Adipocyte (in vitro differentiated cells): Measurements from ENCODE around the gene RNF227.

Source experiments
- DNase-seq: peaks from one replicate; pipeline ENCODE4 v3.0.0-alpha.2; 2015; ENCODE audit warnings: low read depth
- H3K27me3 ChIP-seq: replicated peaks from 2 replicates; pipeline ENCODE4 v1.7.0; 2013; ENCODE audit warnings: mild to moderate bottlenecking, low read length, moderate library complexity; ENCODE audit not compliant: control insufficient read depth, insufficient read depth
- H3K36me3 ChIP-seq: 2 replicates; pipeline ENCODE4 v1.7.0; 2013; ENCODE audit warnings: low read length, mild to moderate bottlenecking, moderate library complexity; ENCODE audit not compliant: control insufficient read depth, insufficient read depth, severe bottlenecking
- H3K4me1 ChIP-seq: 2 replicates; pipeline ENCODE4 v1.7.0; 2013; ENCODE audit warnings: mild to moderate bottlenecking, low read length, moderate library complexity; ENCODE audit not compliant: control insufficient read depth, insufficient read depth
- H3K4me3 ChIP-seq: 2 replicates; pipeline ENCODE4 v1.7.0; 2013; ENCODE audit warnings: mild to moderate bottlenecking, low read length, moderate library complexity
- H3K9ac ChIP-seq: 2 replicates; pipeline ENCODE4 v1.7.0; 2013; ENCODE audit warnings: mild to moderate bottlenecking, low read length, moderate library complexity
- H3K9me3 ChIP-seq: 2 replicates; pipeline ENCODE4 v1.7.0; 2013; ENCODE audit warnings: mild to moderate bottlenecking, low read length, moderate library complexity; ENCODE audit not compliant: control insufficient read depth

Gene RNF227

DNA sequence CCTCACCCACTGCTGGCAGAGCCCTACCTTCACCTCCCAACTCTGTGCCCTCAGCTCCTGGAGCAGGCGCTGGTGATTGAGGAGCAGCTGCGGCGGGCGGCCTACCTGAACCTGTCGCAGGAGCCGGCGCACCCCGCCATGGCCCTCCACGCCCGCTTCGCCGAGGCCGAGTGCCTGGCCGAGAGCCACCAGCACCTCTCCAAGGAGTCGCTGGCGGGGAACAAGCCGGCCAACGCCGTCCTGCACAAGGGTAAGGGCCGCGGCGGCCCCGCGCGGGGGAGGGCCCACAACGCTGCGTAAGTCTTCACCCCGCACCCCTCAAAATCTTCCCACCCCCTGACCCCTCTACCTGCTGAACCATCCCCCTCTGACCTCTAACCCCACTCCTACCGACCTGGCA lies 7.0 kb downstream of the RNF227 start:
- Histone ChIP-seq H3K9me3 (no peaks in the 10 kb centered on the region), H3K4me3 (no peak overlapping the region), H3K27me3 (no peaks in the 10 kb centered on the region), H3K36me3 (peaks cover 77% of the 10 kb centered on the region), H3K4me1 (no peaks in the 10 kb centered on the region), H3K9ac (no peak overlapping the region)
- DNase-seq: no peak

GRCh38 chr17:7903154-7904103 lies 12.7 kb downstream of the RNF227 start:
- peaks cover 93% of the 10 kb centered on the region for H3K36me3 ChIP-seq
- H3K4me3 ChIP-seq: no peak overlapping the region
- H3K9ac ChIP-seq: no peak overlapping the region
- no peak for DNase-seq
- no peaks in the 10 kb centered on the region for H3K4me1 ChIP-seq
- no peaks in the 10 kb centered on the region for H3K9me3 ChIP-seq
- H3K27me3 ChIP-seq: no peaks in the 10 kb centered on the region

- Histone ChIP-seq H3K4me3 (no peak overlapping the region), H3K36me3 (peaks cover 76% of the 10 kb centered on the region)
- DNase-seq: peak; percentile 39
These were observed 18.3 kb downstream of the RNF227 start for GRCh38 chr17:7897773-7898172.

DNA sequence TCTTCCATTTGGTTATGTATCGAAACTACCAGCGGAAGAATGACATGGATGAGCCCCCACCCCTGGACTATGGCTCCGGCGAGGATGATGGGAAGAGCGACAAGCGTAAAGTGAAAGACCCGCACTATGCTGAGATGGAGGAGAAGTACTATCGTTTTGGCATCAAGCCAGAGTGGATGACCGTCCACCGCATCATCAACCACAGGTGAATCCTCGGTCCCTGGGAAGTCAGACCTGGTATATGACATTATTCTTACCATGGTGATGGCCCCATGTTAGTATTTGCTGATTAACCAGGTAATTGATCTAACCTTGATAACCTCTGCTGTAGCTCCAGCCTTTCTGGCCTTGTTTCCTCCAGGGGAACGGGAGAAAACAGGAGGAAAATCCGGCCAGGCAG lies 19.0 kb downstream of the RNF227 start:
- no peaks in the 10 kb centered on the region for H3K9me3 ChIP-seq
- no peak overlapping the region for H3K4me3 ChIP-seq
- peaks cover 9% of the 10 kb centered on the region for H3K4me1 ChIP-seq
- H3K27me3 ChIP-seq: no peaks in the 10 kb centered on the region
- peaks cover 71% of the 10 kb centered on the region for H3K36me3 ChIP-seq
- DNase-seq: no peak
- peak overlapping the region; percentile 72 for H3K9ac ChIP-seq

More at GRCh38 chr17:7897773-7898172, 18.3 kb downstream of the RNF227 start:
- Histone ChIP-seq H3K9me3 (no peaks in the 10 kb centered on the region), H3K9ac (peak overlapping the region; percentile 72), H3K4me1 (peaks cover 9% of the 10 kb centered on the region), H3K27me3 (no peaks in the 10 kb centered on the region)

DNA sequence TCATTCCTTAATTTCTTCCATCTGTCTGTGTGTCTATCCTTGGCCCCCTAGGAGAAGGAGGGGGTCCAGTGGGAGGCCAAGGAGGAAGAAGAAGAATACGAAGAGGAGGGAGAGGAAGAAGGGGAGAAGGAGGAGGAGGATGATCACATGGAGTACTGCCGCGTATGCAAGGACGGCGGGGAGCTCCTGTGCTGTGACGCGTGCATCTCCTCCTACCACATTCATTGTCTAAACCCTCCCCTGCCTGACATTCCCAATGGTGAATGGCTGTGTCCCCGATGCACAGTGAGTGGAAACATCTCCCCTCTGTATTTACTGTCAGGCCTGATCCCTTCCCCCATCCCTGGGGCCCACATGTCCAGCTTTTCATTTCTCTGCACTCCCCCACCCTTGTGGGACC lies 21.2 kb downstream of the RNF227 start:
- Histone ChIP-seq H3K9me3 (no peaks in the 10 kb centered on the region), H3K27me3 (no peaks in the 10 kb centered on the region), H3K4me3 (no peak overlapping the region), H3K9ac (no peak overlapping the region), H3K4me1 (peaks cover 12% of the 10 kb centered on the region), H3K36me3 (peaks cover 68% of the 10 kb centered on the region)
- no peak for DNase-seq

- Histone ChIP-seq H3K36me3 (peaks cover 62% of the 10 kb centered on the region), H3K4me1 (peaks cover 19% of the 10 kb centered on the region)
- DNase-seq: no peak
These were observed 21.9 kb downstream of the RNF227 start for GRCh38 chr17:7894226-7894625.

DNA sequence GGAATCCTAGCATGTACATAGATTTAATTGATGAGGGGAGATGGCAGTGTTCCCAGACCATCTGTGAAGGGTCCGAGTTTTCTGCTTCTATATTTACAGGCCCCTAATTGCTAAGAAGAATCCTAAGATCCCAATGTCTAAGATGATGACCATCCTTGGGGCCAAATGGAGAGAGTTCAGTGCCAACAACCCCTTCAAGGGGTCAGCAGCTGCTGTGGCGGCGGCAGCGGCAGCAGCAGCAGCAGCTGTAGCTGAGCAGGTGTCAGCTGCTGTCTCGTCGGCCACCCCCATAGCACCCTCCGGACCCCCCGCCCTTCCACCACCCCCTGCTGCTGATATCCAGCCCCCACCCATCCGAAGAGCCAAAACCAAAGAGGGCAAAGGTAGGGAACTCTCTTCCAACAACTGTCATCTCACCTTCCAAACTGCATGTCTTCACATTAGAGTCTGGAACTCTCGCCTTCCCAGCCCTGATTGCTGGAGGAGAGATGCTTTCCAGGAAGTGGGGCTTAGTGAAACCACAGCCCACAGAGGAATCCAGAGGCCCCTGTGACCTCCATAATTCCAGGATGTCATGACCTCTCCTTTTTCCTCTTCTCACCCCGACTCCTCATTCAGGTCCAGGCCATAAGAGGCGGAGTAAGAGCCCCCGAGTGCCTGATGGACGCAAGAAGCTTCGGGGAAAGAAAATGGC lies 22.8 kb downstream of the RNF227 start:
- no peak for DNase-seq

More at GRCh38 chr17:7894226-7894625, 21.9 kb downstream of the RNF227 start:
- H3K4me3 ChIP-seq: no peak overlapping the region
- no peaks in the 10 kb centered on the region for H3K9me3 ChIP-seq
- no peaks in the 10 kb centered on the region for H3K27me3 ChIP-seq
- H3K9ac ChIP-seq: no peak overlapping the region

DNA sequence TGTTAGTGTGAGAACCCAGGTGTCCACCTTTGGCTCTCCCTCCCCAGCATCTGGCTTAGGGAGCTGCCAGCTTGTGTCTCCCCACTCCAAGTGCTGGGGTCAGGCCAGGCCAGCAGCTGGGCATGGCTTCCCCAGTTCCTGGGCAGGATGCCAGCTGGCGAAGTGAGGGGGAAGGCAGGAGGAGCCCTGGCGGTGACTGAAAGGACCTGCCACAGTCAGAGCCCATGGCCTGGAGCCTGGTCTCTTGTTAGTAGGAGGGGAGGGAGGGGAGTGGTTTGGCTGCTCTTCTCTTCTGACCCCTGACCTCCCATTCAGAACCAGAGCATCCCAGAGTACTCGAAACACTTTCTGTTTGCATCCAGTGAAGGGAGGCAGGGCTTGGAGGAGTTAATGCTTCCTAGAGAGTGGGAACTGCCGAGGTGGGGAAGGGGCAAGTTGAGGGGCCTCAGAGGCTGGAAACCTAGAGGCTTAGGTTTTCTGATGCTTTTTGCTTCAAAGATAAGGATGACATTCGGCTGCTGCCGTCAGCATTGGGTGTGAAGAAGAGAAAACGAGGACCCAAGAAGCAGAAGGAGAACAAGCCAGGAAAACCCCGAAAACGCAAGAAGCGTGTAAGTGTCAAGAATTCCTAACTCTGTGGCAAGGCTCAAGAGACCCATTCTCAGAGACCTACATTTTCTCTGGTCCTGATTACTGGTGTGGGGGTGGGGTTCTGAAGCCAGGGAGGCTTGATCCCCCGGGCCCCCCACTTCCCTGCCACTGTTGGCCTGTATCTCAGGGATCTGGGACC lies 26.7 kb downstream of the RNF227 start:
- Histone ChIP-seq H3K4me1 (peaks cover 37% of the 10 kb centered on the region), H3K27me3 (no peaks in the 10 kb centered on the region), H3K4me3 (peak overlapping the region; percentile 22), H3K36me3 (peaks cover 26% of the 10 kb centered on the region), H3K9ac (peak overlapping the region; percentile 11), H3K9me3 (no peaks in the 10 kb centered on the region)
- peak; percentile 92 for DNase-seq

More for the DNA sequence above, 22.8 kb downstream of the RNF227 start:
- no peaks in the 10 kb centered on the region for H3K27me3 ChIP-seq
- peaks cover 57% of the 10 kb centered on the region for H3K36me3 ChIP-seq
- H3K9me3 ChIP-seq: no peaks in the 10 kb centered on the region
- no peak overlapping the region for H3K9ac ChIP-seq
- H3K4me3 ChIP-seq: no peak overlapping the region
- H3K4me1 ChIP-seq: peaks cover 27% of the 10 kb centered on the region

GRCh38 chr17:7888184-7888920 lies 27.7 kb downstream of the RNF227 start, which contains the start of gene CHD3:
Gene CHD3, plus strand, starts transcription at chr17:7888789. Its CDS starts 212 bp downstream, at chr17:7889001.
- no peaks in the 10 kb centered on the region for H3K27me3 ChIP-seq
- H3K4me3 ChIP-seq: peak within 1 kb of the TSS; percentile 89
- peaks cover 16% of the 10 kb centered on the region for H3K36me3 ChIP-seq
- DNase-seq: peak; percentile 53
- H3K9ac ChIP-seq: peak within 1 kb of the TSS; percentile 84
- H3K4me1 ChIP-seq: peaks cover 37% of the 10 kb centered on the region
- no peaks in the 10 kb centered on the region for H3K9me3 ChIP-seq

DNA sequence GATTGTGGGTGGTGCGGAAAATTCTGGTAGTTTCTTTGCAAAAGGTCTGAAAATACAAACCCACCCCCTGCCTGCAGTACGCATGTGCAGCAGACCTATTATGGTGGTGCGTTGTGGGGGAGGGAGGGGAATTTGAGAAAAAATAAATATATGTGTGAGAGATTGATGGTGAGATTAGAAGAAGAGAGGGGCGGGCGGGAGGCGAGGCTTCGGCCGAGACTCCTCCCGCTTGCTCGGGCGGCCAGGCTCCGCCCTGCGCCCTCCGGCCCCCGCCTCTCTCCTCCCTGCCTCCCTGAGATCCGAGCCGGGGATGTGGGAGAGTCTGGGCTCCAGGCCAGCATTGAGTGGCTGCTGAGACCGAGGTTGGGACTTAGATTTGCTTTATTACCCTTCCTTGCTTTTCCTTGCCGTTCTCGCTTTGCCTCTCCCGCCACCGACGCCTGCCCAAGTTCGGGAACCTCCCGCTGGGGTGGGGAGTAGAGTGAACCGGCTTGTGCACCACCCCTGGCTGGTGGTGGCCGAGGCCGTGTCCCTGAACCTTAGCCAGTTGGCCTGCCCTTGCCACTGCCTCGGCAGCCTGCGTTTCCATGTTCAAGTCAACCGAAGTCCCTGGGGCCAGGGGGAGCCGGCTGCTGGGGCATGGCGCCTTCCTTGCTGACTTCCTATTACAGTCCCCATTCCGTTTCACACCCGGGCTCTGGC lies 28.5 kb downstream of the RNF227 start:
- Histone ChIP-seq H3K4me1 (peaks cover 37% of the 10 kb centered on the region), H3K4me3 (peak overlapping the region; percentile 89), H3K27me3 (no peaks in the 10 kb centered on the region), H3K9ac (peak overlapping the region; percentile 88), H3K36me3 (peaks cover 16% of the 10 kb centered on the region), H3K9me3 (no peaks in the 10 kb centered on the region)
- peak; percentile 98 for DNase-seq
